ENCODE measurements around the gene PPEF1. TPM values are rescaled to one million over a fixed set of nuclear protein-coding genes. Genes with fewer than 3 reads are reported as not detected.

The PPEF1 gene
- total and polyA plus RNA-seq, 12 donors, result 0.29 to 3.6 (median 0.48) TPM; not detected in 4

- no peak for DNase-seq
- Histone ChIP-seq H3K27ac (peak overlapping the region in 1 of 5 donors; percentile 73), H3K4me1 (replicated peaks in 1 of 2) (peaks cover 8 to 17% of the 10 kb centered on the region in 2 donors), H3K4me3 (no peak overlapping the region), H3K36me3 (replicated peaks in 1 of 2) (no peaks in the 10 kb centered on the region), H3K27me3 (no peaks in the 10 kb centered on the region), H3K9me3 (replicated peaks in 1 of 3) (no peaks in the 10 kb centered on the region)
- intact Hi-C loops (cut with DNase I), result no loop called here
- 85 to 91% (median 86%) methylated on average over 12 of the region's 12 CpGs for WGBS, 4 donors
- no peak for TF ChIP-seq POLR2A (IDR thresholded peaks at IDR 0.05)
- no peak for TF ChIP-seq CTCF (IDR thresholded peaks at IDR 0.05)
These were observed 166.4 kb downstream of the PPEF1 start for GRCh38 chrX:18873836-18874235.

DNA sequence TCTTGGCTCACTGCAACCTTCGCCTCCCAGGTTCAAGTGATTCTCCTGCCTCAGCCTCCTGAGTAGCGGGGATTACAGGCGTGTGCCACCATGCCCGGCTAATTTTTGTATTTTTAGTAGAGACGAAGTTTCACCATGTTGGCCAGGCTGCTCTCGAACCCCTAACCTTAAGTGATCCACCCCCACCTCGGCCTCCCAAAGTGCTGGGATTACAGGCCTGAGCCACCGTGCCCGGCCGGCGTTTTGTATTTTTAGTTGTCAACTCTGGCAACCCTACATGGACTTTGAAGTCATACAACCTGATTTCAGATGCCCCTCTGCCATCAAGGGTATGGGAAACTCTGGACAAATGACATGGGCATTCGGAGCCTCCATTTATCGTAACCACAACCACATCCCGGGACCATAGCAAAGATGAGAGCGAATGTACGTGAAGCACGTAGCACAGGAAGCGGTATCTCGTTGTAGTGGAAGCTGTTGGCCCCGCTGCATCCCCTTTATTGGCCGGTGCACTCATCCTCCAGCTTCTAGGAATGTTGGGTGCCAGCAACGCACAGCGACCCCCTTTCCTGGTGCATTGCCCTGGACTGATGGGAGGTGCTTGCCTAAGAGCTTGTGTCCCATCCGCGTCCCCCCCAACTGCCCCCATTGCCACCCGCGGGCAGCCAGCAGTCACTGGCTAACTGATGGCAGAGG lies 167.3 kb downstream of the PPEF1 start:
- intact Hi-C loops (cut with DNase I), result no loop called here
- H3K4me3 ChIP-seq, result no peak overlapping the region
- WGBS, 4 donors, result 91 to 98% (median 94%) methylated on average over 7 to 27 of the region's 27 CpGs

GRCh38 chrX:18875256-18875878 lies 167.9 kb downstream of the PPEF1 start:
- intact Hi-C loops (cut with DNase I), result no loop called here
- no peak for DNase-seq
- no peaks in the 10 kb centered on the region for H3K9me3 ChIP-seq (replicated peaks in 1 of 3)
- no peaks in the 10 kb centered on the region for H3K36me3 ChIP-seq (replicated peaks in 1 of 2)
- 78 to 94% (median 82%) methylated on average over 6 to 15 of the region's 15 CpGs for WGBS, 4 donors
- TF ChIP-seq POLR2A (IDR thresholded peaks at IDR 0.05) (no peak), CTCF (IDR thresholded peaks at IDR 0.05) (no peak)
- H3K27me3 ChIP-seq, result no peaks in the 10 kb centered on the region
- peaks cover 8 to 17% of the 10 kb centered on the region in 2 donors for H3K4me1 ChIP-seq (replicated peaks in 1 of 2)
- no peak overlapping the region for H3K4me3 ChIP-seq
- H3K27ac ChIP-seq, result no peak overlapping the region

More for the DNA sequence above, 167.3 kb downstream of the PPEF1 start:
- H3K27me3 ChIP-seq, result no peaks in the 10 kb centered on the region
- no peak for TF ChIP-seq POLR2A (IDR thresholded peaks at IDR 0.05)
- TF ChIP-seq CTCF (IDR thresholded peaks at IDR 0.05), result no peak
- H3K27ac ChIP-seq, result no peak overlapping the region
- no peak for DNase-seq
- no peaks in the 10 kb centered on the region for H3K36me3 ChIP-seq (replicated peaks in 1 of 2)
- peaks cover 8 to 17% of the 10 kb centered on the region in 2 donors for H3K4me1 ChIP-seq (replicated peaks in 1 of 2)
- no peaks in the 10 kb centered on the region for H3K9me3 ChIP-seq (replicated peaks in 1 of 3)

- H3K27ac ChIP-seq, result no peak overlapping the region
- no peaks in the 10 kb centered on the region for H3K27me3 ChIP-seq
- H3K36me3 ChIP-seq (replicated peaks in 1 of 2), result no peaks in the 10 kb centered on the region
- H3K9me3 ChIP-seq (replicated peaks in 1 of 3), result no peaks in the 10 kb centered on the region
- TF ChIP-seq CTCF (IDR thresholded peaks at IDR 0.05), result no peak
- TF ChIP-seq POLR2A (IDR thresholded peaks at IDR 0.05), result no peak
- no peak for DNase-seq
- H3K4me3 ChIP-seq, result no peak overlapping the region
- H3K4me1 ChIP-seq (replicated peaks in 1 of 2), result peaks cover 5% of the 10 kb centered on the region in 2 donors
- WGBS, 4 donors, result 83 to 95% (median 89%) methylated on average over 6 to 7 of the region's 7 CpGs
- intact Hi-C loops (cut with DNase I), result no loop called here
These were observed 170.0 kb downstream of the PPEF1 start for GRCh38 chrX:18877469-18877868.

Other genes with a start within 250 kb of the PPEF1 start
- gene RS1, start 35.5 kb upstream of the PPEF1 start, total RNA-seq, result not detected
- gene RS1, start 35.5 kb upstream of the PPEF1 start, polyA plus RNA-seq, result not detected